NCI-H446 treated with DMSO at 0.1 percent for 48 hours (cell line): Measurements from ENCODE around the gene ADAMTSL1.
A peak's percentile ranks its signal among the peaks of the same experiment; 100 is the strongest.
"Not testable (repeated sequence)": the region's sequence is repeated elsewhere in the genome, so short reads cannot be mapped to it uniquely, and the experiment has no call there.

Experiments used
- DNase-seq: peaks from one replicate; lab custom pipeline; 2025; lab: John Stamatoyannopoulos, UW

The ADAMTSL1 gene

DNA sequence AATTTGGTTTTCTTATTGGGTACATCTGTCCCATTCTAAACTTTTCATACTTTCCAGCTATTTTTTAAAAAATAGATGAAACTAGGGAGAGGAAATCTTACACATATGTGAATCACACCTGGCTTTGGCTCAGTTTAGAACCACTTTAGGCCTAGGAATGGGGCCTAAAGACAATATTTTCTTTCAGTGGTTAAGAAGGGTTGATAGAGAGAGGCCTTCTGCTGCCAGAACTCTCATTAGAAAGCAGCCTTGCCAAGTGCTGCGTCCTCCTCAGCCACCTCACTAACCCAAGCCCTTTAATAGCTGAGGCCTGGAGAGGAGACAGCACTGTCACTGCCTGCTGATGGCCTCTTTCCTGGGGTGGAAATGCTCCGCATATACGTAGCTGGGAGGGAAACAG, 391.6 kb downstream of the ADAMTSL1 start:
- no peak for DNase-seq

DNA sequence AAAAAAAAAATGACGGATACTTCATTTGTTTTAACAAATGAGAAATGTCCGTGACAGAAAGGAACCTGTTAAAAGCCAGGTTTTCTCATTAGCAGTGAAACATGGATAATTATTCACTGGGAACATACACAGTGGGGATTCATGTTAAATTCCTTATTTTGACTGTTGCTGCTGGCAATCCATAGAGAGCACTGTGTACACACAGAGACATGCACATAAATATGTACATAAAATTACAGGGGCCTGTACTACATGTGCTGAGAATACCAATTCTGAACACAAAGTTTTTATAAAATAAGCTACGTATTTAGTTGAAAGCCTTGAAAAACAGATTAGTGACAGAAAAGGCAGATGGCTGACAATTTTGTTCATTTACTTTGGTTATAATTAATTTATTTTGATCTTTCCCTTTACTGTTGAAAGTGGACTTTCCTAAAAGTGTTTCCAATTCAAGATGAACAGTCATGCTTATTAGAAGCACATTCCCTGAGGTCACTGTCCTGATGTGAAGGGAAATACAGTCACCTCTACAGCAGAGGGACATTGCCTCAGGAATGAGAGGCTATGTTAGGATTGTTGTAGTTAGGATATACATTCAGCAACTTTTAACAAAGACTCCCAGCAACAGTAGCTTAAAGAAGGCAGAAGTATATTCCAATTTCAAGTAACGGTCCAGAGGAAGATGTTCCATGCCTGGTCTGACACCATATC, 392.3 kb downstream of the ADAMTSL1 start:
- no peak for DNase-seq

DNA sequence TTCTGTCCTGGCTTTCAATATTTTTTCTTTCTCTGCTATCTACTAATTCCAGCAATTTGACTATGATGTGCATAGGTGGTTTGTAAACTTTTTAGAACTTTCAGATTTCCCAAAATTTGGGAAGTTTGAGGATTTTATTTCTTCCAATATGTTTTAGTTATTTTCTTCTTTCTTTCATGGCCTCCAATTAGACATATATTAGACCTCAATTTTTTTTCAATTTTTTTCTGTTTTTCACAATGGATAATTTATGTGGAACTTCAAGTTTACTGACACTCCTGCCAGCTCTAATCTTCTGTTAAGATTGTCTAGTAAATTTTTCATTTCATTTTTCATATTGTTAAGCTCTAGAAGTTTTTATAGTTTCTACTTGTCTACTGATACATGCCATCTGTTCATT, 395.8 kb downstream of the ADAMTSL1 start:
- no peak for DNase-seq

- no peak for DNase-seq
These were observed 400.1 kb downstream of the ADAMTSL1 start for GRCh38 chr9:18874069-18874468.

DNA sequence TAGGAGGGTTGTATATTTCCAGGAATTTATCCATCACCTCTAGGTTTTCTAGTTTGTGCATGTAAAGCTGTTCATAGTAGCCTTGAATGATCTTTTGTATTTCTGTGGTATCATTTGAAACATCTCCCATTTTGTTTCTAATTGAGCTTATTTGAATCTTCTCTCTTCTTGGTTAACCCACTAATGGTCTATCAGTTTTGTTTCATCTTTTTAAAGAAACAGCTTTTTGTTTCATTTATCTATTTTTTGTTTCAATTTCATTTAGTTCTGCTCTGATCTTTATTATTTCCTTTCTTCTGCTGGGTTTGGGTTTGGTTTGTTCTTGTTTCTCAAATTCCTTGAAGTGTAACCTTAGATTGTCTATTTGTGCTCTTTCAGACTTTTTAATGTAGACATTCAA, 401.0 kb downstream of the ADAMTSL1 start:
- DNase-seq = not testable (repeated sequence)

GRCh38 chr9:18877984-18878383, 404.0 kb downstream of the ADAMTSL1 start:
- DNase-seq = no peak

DNA sequence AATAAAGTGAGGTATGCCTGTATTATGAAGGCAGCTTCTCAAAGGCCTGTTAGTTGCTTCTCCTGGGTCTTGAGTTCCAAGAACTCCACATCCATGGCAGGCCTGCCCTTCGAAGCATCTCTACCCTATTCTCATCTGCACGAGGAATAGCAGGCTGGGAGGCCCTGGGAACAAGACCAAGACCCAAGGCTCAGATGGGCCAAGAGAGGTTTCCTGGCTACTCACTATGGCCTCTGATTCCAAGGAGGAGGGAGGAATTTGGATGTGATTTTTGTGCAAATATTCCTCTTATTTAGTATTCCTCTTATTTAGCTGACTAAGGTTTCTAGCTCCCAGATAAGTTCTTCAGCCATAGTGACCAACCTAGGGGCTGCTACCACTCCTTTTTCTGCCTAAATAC, 407.8 kb downstream of the ADAMTSL1 start:
- no peak for DNase-seq

GRCh38 chr9:18887546-18887945, 413.6 kb downstream of the ADAMTSL1 start:
- DNase-seq = no peak

DNA sequence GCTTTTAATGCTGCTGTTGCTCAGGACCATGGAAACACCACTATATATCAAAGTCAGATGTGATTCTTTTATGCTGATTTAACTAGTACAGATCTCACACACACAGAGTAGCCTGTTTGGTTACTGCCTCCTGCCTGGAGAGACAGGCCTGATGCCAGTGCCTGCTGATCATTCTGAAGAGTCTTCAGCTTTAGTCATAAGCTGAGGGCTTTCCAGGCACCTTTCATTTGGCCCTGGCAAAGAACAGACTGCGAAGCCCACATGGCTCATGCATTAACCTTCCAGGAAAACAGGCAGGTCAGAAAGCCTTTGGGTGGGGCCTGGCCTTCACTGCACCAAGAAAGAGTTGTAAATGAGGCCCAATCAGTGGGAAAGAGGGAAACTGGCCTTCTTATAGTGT, 414.3 kb downstream of the ADAMTSL1 start:
- peak; percentile 47 for DNase-seq

DNA sequence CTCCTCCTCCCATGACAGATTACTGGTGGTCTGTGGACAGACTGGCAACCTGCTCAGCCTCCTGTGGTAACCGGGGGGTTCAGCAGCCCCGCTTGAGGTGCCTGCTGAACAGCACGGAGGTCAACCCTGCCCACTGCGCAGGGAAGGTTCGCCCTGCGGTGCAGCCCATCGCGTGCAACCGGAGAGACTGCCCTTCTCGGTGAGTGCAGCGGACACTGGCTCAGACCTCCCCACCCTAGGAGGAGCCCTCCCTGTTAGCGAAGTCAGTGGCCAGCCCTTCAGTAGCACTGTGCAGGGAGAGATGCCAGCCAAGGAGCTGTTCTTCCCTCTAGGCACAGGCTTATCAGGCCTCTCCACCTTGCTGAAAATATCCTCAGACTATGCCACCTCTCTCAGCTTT, 415.6 kb downstream of the ADAMTSL1 start:
- DNase-seq = no peak

DNA sequence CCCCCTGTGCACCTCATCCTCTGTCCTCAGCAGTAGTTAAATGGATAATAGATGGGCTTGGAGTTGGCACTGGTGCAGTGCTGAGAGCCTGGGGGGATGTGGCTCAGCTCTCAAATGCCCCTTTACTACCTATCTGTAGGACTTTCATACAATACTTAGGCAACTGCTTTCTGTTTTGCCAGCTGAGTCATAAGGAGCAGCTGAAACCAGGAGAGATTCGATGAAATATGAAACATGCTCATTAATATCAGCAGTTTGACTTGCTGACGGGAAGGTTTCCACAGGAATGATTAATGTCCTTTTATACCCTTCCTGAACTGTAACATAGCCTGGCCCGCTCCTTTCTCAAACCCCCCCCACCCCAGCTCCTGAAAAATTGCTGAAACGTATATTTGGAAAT, 416.4 kb downstream of the ADAMTSL1 start:
- peak; percentile 20 for DNase-seq

DNA sequence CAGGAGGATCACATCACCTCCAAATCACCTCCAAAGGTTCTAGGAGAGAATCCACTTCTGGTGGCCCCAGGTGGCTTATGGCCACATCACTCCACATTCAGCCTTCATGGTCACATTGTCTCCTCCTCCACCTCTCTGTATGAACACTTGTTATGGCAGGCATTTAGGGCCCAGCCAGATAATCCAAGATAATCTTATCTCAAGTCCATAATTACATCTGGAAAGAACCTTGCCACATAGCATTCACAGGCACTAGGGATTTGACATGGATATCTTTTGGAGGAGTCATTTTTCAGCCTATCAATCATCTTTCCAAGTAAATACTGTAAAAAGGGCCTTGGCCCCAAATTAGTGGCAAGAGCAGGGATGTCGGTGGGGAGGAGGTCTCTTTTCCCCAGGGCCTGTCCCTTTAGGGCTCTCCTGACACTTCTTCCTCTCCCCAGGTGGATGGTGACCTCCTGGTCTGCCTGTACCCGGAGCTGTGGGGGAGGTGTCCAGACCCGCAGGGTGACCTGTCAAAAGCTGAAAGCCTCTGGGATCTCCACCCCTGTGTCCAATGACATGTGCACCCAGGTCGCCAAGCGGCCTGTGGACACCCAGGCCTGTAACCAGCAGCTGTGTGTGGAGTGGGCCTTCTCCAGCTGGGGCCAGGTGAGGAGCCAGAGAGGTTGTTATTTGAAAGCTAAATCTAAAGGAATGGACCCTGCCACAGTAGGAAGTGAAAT, 418.2 kb downstream of the ADAMTSL1 start:
- no peak for DNase-seq

- no peak for DNase-seq
These were observed 419.1 kb downstream of the ADAMTSL1 start for GRCh38 chr9:18893046-18893445.

DNA sequence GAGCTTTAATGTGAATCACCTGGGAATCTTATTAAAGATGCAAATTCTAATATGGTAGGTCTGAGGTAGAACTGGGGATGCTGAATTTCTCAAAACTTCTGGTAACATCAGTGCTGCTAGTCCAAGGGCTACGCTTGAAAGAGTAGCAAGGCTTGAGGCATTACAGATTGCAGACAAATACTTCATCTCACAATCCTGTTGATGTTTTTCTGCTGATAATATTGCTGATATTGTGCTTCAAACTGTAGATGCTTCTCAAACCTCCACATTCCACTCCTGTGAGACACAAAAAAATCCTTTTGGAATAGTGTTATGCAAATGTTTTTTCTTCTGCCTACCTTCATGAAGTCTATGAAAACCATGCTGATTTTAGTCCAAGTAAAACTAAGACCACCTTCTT, 419.5 kb downstream of the ADAMTSL1 start:
- no peak for DNase-seq

DNA sequence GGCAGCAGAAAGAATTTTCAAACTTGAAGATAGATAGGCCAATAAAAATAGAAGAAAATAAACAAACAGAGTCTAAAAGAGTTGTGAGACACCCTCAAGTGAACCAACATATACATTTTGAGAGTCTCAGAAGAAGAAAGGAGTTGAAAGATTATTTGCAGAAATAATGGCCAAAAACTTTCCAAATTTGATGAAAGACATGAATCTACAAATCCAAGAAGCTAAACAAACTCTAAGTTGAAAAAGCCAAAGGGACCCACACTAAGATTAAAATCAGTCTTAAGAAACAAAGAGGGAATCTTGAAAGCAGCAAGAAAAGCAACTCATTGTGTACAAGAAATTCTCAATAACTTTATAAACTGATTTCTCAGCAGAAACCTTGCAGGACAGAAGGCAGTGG, 422.1 kb downstream of the ADAMTSL1 start:
- DNase-seq = no peak

DNA sequence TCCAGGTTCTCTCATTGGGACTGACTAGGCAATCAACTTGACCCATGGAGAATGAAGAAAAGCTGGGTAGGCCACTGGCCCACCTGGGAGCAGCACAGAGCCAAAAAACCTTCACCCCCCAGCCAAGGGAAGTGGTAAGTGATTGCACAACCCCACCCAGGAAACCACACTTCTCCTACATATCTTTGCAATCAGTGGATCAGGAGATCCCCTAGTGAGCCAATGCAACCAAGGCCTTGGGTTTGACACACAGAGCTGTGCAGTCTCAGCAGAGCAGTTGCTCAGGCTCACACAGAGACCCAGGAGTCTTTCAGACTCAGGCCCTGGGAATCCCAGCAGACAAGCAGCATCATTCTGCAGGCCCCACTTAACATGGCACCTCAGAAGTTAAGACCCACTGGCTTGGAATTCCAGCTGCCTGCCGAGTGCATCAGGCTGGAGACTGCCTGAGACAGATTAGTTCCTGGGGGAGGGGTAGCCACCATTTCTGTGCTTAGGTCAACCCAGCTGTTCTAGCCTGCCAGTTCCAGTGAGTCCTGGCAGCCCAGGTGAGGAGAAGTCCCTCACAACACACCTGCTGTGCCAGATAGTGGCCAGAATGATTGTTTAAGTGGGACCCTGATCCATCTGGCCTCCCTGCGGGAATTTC, 422.7 kb downstream of the ADAMTSL1 start:
- no peak for DNase-seq

- no peak for DNase-seq
These were observed 429.5 kb downstream of the ADAMTSL1 start for GRCh38 chr9:18903450-18903849.

DNA sequence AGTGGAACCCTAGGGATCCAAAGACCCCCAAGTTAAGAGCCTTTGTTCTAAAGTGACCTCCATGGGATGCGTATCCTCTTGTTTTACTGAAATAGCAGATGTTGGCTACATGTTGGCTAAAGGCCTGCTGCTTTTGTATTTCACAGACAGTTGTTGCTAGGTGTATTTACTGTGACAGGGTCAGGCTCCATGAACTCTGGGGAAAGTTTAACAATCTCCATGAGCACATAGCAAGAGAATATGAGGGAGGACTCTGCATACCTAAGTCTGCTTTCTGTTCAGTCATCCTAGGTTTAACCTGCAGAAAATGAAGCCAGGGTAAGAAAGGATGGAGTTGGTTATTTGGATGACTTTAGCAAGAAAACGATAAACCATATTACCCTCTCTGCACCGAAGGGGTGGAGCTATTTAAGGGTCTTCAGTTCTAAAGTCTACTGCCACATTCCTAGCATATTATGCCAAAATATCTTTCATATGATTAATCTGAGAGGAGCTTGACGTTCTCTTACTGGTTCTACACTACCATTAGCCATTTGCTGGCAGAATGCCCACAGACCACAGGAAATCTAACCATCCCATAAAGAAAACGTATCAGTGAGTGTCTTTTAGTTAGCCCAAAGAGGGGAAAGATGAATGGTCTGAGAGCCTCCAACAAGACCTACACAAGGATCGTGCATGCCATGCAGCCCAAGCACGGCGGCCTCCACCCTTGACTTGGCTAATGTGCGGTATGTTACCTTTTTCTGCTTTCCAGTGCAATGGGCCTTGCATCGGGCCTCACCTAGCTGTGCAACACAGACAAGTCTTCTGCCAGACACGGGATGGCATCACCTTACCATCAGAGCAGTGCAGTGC, 431.3 kb downstream of the ADAMTSL1 start:
- no peak for DNase-seq

GRCh38 chr9:18905883-18906629, 432.1 kb downstream of the ADAMTSL1 start:
- no peak for DNase-seq

DNA sequence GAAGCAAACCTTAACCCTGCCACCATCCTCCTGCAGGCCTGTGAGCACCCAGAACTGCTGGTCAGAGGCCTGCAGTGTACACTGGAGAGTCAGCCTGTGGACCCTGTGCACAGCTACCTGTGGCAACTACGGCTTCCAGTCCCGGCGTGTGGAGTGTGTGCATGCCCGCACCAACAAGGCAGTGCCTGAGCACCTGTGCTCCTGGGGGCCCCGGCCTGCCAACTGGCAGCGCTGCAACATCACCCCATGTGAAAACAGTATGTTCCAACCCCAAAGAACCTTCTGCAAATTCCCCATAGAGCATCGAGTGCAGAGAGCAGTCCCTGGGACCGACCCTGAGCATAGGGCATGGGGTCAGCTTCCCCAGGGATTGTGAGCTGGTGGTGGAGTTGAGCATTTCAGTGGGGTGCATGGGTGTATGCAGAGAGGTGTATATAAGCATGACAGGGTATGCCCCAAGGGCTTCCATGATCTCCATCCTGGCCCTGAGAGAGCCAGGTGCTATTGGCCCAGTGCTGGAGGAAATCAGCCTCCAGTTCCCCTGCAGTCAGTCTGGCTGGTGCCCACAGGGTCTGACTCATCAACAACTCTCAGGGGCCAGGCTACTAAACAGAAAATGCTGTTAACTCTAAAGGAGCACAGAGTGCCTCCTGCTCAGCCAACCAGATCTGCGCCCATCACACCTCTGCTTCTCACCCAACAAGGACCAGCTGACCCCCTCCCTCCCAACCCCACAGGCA, 432.9 kb downstream of the ADAMTSL1 start:
- DNase-seq = peak; percentile 16
